Middle frontal gyrus (tissue), 1 donor: ENCODE data around the gene GTF3C5.
"Not testable (repeated sequence)": the region's sequence is repeated elsewhere in the genome, so short reads cannot be mapped to it uniquely, and the experiment has no call there.

Source experiments
- DNase-seq: peaks from one replicate; pipeline ENCODE4 v3.0.0-alpha.2; 2015; ENCODE audit warnings: low spot score; ENCODE audit errors: extremely low spot score

Gene GTF3C5

GRCh38 chr9:133054194-133054890, 23.5 kb downstream of the GTF3C5 start:
- DNase-seq, result no peak

- DNase-seq, result no peak
These were observed 24.2 kb downstream of the GTF3C5 start for GRCh38 chr9:133054966-133055365.

DNA sequence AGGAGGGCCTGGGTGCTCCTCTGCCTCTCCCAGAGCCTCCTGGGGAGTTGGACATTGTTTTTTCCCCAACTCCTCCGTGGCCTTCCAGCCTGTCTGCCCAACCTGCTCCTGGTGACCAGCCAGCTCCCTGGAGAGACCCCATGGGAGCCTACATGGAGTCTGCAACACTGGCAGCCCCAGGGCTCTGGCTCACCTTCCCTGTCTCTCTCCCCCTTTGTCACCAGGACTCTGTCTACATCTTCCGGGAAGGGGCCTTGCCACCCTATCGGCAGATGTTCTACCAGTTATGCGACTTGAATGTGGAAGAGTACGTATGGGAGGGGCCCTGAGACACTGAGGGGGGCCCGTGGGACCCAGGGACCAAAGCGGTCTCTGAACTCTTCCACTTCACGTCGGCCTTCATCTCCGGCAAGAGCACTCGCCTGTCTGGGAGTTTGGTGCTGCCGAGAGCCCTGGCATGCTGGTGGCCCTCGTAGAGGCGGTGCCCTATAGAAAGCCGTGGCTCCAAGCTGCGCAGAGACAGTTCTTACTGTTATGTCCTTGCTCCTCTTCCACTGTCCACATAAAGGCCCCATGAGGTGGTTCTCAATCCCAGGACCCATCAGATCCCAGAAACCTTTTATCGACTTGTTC, 25.1 kb downstream of the GTF3C5 start:
- DNase-seq, result no peak

DNA sequence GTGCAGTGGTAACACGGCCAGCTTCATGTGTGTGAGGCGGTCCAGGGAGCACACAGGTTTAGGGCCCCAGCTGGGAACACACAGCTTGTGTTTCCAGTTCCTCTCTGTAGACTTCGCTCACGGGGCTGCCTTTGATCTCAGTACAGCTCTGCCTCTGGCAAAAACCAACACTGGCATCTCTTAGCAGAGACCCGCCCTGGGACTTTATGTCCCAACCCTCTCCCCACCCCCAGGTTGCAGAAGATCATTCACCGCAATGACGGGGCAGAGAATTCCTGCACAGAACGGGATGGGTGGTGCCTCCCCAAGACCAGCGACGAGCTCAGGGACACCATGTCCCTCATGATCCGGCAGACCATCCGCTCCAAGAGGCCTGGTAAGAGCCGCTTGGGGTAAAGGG, 25.7 kb downstream of the GTF3C5 start:
- no peak for DNase-seq

- DNase-seq, result no peak
These were observed 26.2 kb downstream of the GTF3C5 start for GRCh38 chr9:133057006-133057405.

GRCh38 chr9:133057553-133057952, 26.8 kb downstream of the GTF3C5 start:
- no peak for DNase-seq

DNA sequence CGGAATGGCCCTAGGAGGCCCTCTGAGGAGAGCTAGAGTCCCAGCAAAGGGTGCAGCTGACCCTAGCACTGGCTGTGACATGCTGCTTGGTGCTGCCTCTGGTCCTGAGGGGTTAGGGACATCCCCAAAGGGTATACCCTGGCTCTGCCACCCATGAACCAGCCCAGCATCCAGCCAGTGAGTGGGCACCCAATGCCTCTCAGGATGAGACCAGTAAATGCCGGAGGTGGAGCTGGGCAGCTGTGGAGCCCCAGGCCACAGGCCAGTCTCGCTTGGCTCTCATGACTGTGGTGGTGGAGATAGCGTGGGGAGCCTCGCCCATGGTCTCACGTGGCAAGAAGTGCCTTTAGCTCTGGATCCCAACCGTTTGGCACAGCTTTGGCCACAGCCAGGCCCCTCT, 27.3 kb downstream of the GTF3C5 start:
- DNase-seq, result no peak

- no peak for DNase-seq
These were observed 27.9 kb downstream of the GTF3C5 start for GRCh38 chr9:133058550-133059320.

GRCh38 chr9:133059623-133060022, 28.8 kb downstream of the GTF3C5 start:
- no peak for DNase-seq

GRCh38 chr9:133060417-133060841, 29.6 kb downstream of the GTF3C5 start:
- DNase-seq, result no peak

- DNase-seq, result not testable (repeated sequence)
These were observed 30.4 kb downstream of the GTF3C5 start for GRCh38 chr9:133061019-133061763.

GRCh38 chr9:133061764-133062145, 31.0 kb downstream of the GTF3C5 start, which contains the start of gene CEL:
CEL (plus strand) TSS chr9:133061981; CDS start chr9:133062003, 22 bp downstream.
- not testable (repeated sequence) for DNase-seq

GRCh38 chr9:133062569-133062968, 31.8 kb downstream of the GTF3C5 start:
- not testable (repeated sequence) for DNase-seq

GRCh38 chr9:133063159-133063499, 32.3 kb downstream of the GTF3C5 start:
- DNase-seq, result no peak

DNA sequence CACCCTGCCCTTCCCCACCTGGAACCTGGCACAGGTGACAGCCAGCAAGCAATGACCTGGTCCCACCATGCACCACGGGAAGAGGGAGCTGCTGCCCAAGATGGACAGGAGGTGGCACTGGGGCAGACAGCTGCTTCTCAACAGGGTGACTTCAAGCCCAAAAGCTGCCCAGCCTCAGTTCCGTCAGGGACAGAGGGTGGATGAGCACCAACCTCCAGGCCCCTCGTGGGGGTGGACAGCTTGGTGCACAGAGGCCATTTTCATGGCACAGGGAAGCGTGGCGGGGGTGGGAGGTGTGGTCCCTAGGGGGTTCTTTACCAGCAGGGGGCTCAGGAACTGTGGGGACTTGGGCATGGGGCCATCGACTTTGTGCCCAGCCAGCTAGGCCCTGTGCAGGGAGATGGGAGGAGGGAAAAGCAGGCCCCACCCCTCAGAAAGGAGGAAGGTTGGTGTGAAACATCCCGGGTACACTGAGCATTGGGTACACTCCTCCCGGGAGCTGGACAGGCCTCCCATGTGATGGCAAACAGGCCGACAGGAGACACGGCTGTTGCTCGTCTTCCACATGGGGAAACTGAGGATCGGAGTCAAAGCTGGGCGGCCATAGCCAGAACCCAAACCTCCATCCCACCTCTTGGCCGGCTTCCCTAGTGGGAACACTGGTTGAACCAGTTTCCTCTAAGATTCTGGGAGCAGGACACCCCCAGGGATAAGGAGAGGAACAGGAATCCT, 32.9 kb downstream of the GTF3C5 start:
- no peak for DNase-seq

DNA sequence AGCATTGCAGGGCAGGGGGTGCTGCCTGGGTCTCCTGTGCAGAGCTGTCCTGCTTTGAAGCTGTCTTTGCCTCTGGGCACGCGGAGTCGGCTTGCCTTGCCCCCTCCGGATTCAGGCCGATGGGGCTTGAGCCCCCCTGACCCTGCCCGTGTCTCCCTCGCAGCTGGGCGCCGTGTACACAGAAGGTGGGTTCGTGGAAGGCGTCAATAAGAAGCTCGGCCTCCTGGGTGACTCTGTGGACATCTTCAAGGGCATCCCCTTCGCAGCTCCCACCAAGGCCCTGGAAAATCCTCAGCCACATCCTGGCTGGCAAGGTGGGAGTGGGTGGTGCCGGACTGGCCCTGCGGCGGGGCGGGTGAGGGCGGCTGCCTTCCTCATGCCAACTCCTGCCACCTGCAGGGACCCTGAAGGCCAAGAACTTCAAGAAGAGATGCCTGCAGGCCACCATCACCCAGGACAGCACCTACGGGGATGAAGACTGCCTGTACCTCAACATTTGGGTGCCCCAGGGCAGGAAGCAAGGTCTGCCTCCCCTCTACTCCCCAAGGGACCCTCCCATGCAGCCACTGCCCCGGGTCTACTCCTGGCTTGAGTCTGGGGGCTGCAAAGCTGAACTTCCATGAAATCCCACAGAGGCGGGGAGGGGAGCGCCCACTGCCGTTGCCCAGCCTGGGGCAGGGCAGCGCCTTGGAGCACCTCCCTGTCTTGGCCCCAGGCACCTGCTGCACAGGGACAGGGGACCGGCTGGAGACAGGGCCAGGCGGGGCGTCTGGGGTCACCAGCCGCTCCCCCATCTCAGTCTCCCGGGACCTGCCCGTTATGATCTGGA, 33.7 kb downstream of the GTF3C5 start:
- DNase-seq, result no peak

GRCh38 chr9:133065070-133065388, 34.2 kb downstream of the GTF3C5 start:
- no peak for DNase-seq

DNA sequence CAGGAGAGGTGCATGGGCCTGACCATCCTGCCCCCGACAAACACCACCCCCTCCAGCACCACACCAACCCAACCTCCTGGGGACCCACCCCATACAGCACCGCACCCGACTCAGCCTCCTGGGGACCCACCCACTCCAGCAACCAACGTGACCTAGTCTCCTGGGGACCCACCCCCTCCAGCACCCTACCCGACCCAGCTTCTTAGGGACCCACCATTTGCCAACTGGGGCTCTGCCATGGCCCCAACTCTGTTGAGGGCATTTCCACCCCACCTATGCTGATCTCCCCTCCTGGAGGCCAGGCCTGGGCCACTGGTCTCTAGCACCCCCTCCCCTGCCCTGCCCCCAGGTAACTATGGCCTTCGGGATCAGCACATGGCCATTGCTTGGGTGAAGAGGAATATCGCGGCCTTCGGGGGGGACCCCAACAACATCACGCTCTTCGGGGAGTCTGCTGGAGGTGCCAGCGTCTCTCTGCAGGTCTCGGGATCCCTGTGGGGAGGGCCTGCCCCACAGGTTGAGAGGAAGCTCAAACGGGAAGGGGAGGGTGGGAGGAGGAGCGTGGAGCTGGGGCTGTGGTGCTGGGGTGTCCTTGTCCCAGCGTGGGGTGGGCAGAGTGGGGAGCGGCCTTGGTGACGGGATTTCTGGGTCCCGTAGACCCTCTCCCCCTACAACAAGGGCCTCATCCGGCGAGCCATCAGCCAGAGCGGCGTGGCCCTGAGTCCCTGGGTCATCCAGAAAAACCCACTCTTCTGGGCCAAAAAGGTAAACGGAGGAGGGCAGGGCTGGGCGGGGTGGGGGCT, 35.6 kb downstream of the GTF3C5 start:
- no peak for DNase-seq

GRCh38 chr9:133067006-133067405, 36.2 kb downstream of the GTF3C5 start:
- DNase-seq, result no peak
